Liver (tissue), 9 donors: ENCODE measurements around the gene NCAM1. TPM values are rescaled to one million over a fixed set of nuclear protein-coding genes. Genes with fewer than 3 reads are reported as not detected.

Experiments used
- DNase-seq: peaks from one replicate; pipeline ENCODE4 v3.0.0-alpha.2; 2017; ENCODE audit warnings: low spot score
- H3K27ac ChIP-seq, 2 donors: one replicate each; pipeline ENCODE4 v1.7.0; 2013; ENCODE audit warnings: inconsistent platforms in 2 of 2, low read length in 2 of 2, control low read depth in 1 of 2, low read depth in 1 of 2, mild to moderate bottlenecking in 1 of 2
- H3K27me3 ChIP-seq, 4 donors: one replicate each; pipeline versions ENCODE4 v1.6.1 to v1.7.0; 2013; ENCODE audit warnings: low read length in 3 of 4, inconsistent platforms in 1 of 4, mild to moderate bottlenecking in 1 of 4, moderate library complexity in 1 of 4; ENCODE audit not compliant: control insufficient read depth in 4 of 4, insufficient read depth in 4 of 4
- H3K36me3 ChIP-seq, 4 donors: one replicate each; pipeline versions ENCODE4 v1.6.1 to v1.7.0; 2013; ENCODE audit warnings: low read length in 3 of 4, mild to moderate bottlenecking in 3 of 4, low read depth in 1 of 4, moderate library complexity in 1 of 4; ENCODE audit not compliant: control insufficient read depth in 4 of 4, insufficient read depth in 3 of 4
- H3K4me1 ChIP-seq, 4 donors: one replicate each; pipeline versions ENCODE4 v1.6.1 to v1.7.0; 2013; ENCODE audit warnings: low read length in 3 of 4, mild to moderate bottlenecking in 3 of 4, moderate library complexity in 1 of 4; ENCODE audit not compliant: control insufficient read depth in 4 of 4, insufficient read depth in 4 of 4
- H3K4me3 ChIP-seq, 3 donors: one replicate each; pipeline versions ENCODE4 v1.6.1 to v1.7.0; 2013; ENCODE audit warnings: low read length in 3 of 3, control low read depth in 1 of 3, low read depth in 1 of 3, mild to moderate bottlenecking in 1 of 3
- H3K9ac ChIP-seq, 2 donors: one replicate each; pipeline ENCODE4 v1.7.0; 2013; ENCODE audit warnings: low read length in 2 of 2, mild to moderate bottlenecking in 2 of 2, moderate library complexity in 2 of 2, control low read depth in 1 of 2, low read depth in 1 of 2
- H3K9me3 ChIP-seq, 4 donors: one replicate each; pipeline versions ENCODE4 v1.6.1 to v1.7.0; 2013; ENCODE audit warnings: low read length in 3 of 4; ENCODE audit not compliant: control insufficient read depth in 4 of 4
- EGR1 ChIP-seq, 2 donors: IDR thresholded peaks; 2 replicates each; pipeline ENCODE4 v1.6.1; 2016 to 2018; ENCODE audit warnings: antibody characterized with exemption in 2 of 2, low read depth in 2 of 2
- FOXA1 ChIP-seq: IDR thresholded peaks from 2 replicates; pipeline ENCODE4 v1.6.1; 2016; ENCODE audit warnings: antibody characterized with exemption
- FOXA2 ChIP-seq: IDR thresholded peaks from 2 replicates; pipeline ENCODE4 v1.6.1; 2016; ENCODE audit warnings: antibody characterized with exemption
- GABPA ChIP-seq, 2 donors: IDR thresholded peaks in 1 of 2; conservative IDR thresholded peaks in 1 of 2; 2 replicates each; pipeline ENCODE4 v1.6.1; 2016; ENCODE audit warnings: antibody characterized with exemption in 2 of 2, mild to moderate bottlenecking in 1 of 2, moderate library complexity in 1 of 2
- HNF4A ChIP-seq, 2 donors: conservative IDR thresholded peaks; 2 replicates each; pipeline ENCODE4 v1.6.1; 2016; ENCODE audit warnings: antibody characterized with exemption in 2 of 2, mild to moderate bottlenecking in 2 of 2
- HNF4G ChIP-seq: IDR thresholded peaks from 2 replicates; pipeline ENCODE4 v1.6.1; 2016; ENCODE audit warnings: antibody characterized with exemption
- JUND ChIP-seq, 2 donors: IDR thresholded peaks; 2 replicates each; pipeline ENCODE4 v1.6.1; 2016; ENCODE audit warnings: antibody characterized with exemption in 2 of 2
- RAD21 ChIP-seq, 2 donors: IDR thresholded peaks; 2 replicates each; pipeline ENCODE4 v1.6.1; 2016; ENCODE audit warnings: antibody characterized with exemption in 2 of 2, mild to moderate bottlenecking in 2 of 2
- RXRA ChIP-seq, 2 donors: IDR thresholded peaks; 2 replicates each; pipeline ENCODE4 v1.6.1; 2017 to 2018; ENCODE audit warnings: antibody characterized with exemption in 2 of 2, mild to moderate bottlenecking in 1 of 2
- SP1 ChIP-seq: IDR thresholded peaks from 2 replicates; pipeline ENCODE4 v1.6.1; 2018; ENCODE audit warnings: antibody characterized with exemption, mild to moderate bottlenecking
- TAF1 ChIP-seq: conservative IDR thresholded peaks from 2 replicates; pipeline ENCODE4 v1.6.1; 2016; ENCODE audit warnings: antibody characterized with exemption, mild to moderate bottlenecking
- WGBS: extraction: QIAGEN DNeasy Blood & Tissue Kit; methylation state at CpG from one replicate; pipeline ENCODE4 v1.1.7; 2013; 5-methylcytosine and 5-hydroxymethylcytosine counted together
- polyA plus RNA-seq, 2 donors: library from polyadenylated mRNA; stranded (reverse) in 1 of 2; unstranded in 1 of 2; fragments of 200-250 nt in 1 of 2; fragments of >200 nt in 1 of 2; fragmentation: Nextera tagmentation in 1 of 2; extraction: Ambion mirVana in 1 of 2; gene quantifications; one replicate each; pipeline versions ENCODE4 v1.2.1 to v1.2.3, GENCODE V29; 2013 to 2015
- total RNA-seq, 2 donors: library from RNA; depleted of rRNA; stranded (reverse); fragments of >200 nt; gene quantifications; one replicate each; pipeline ENCODE4 v1.2.3, GENCODE V29; 2014
- TF ChIP-seq, protein P1 (sequence below): IDR thresholded peaks from 2 replicates; pipeline ENCODE4 v1.6.1; 2016; ENCODE audit warnings: antibody characterized with exemption
- TF ChIP-seq, protein P2 (sequence below): IDR thresholded peaks from 2 replicates; pipeline ENCODE4 v1.6.1; 2016; ENCODE audit warnings: antibody characterized with exemption
- TF ChIP-seq, protein P3 (sequence below): fragments of 150-350 bp; IDR thresholded peaks from 2 replicates; pipeline ENCODE4 v1.5.1; 2017; ENCODE audit warnings: improper control_type of control experiment, low read depth, low read length; ENCODE audit not compliant: missing input control
- TF ChIP-seq, protein P4 (sequence below): IDR thresholded peaks from 2 replicates; pipeline ENCODE4 v1.6.1; 2016; ENCODE audit warnings: antibody characterized with exemption, mild to moderate bottlenecking
- TF ChIP-seq, protein P5 (sequence below): IDR thresholded peaks from 2 replicates; pipeline ENCODE4 v1.6.1; 2016; ENCODE audit warnings: antibody characterized with exemption
- donor health status: healthy.
- donor health status: healthy.
- donor health status: healthy.
- donor health status: healthy.
- donor health status: healthy.

Gene NCAM1
- total and polyA plus RNA-seq, 4 donors, result 0.65 to 2.1 (median 0.88) TPM

DNA sequence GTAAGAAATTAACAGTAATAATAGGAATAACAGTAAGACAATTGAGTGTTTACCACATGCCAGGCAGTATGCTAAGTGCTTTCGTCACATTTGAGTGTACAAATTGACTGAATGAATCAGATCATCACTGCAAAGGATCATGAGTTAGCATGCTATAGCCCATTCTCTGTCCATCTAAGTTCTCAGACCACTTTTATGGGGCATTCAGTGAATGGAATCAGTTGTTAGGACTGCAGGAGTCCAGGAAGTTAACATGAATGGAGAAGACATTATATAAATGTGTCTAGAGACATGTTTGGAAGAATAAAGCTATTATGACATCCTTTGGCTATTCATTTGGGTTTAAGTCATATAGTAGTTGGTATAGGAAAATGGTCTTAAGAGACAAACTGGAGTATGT, 59.9 kb downstream of the NCAM1 start:
- H3K36me3 ChIP-seq, result no peaks in the 10 kb centered on the region
- H3K27ac ChIP-seq, result no peak overlapping the region
- 65% methylated on average over 1 of the region's 1 CpG for WGBS
- TF ChIP-seq TAF1 (no peak), SP1 (no peak), HNF4A (conservative IDR thresholded peaks at IDR 0.05) (no peak), EGR1 (IDR thresholded peaks at IDR 0.05; ENCODE audit: low read depth in 2 of 2) (no peak), GABPA (IDR thresholded peaks at IDR 0.05 in 1 of 2, conservative IDR thresholded peaks at IDR 0.05 in 1 of 2) (no peak), FOXA2 (no peak), RXRA (IDR thresholded peaks at IDR 0.05) (no peak)
- TF ChIP-seq, protein P1, sequence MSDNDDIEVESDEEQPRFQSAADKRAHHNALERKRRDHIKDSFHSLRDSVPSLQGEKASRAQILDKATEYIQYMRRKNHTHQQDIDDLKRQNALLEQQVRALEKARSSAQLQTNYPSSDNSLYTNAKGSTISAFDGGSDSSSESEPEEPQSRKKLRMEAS, result no peak
- TF ChIP-seq, protein P2, sequence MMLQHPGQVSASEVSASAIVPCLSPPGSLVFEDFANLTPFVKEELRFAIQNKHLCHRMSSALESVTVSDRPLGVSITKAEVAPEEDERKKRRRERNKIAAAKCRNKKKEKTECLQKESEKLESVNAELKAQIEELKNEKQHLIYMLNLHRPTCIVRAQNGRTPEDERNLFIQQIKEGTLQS, result no peak
- TF ChIP-seq, protein P3, sequence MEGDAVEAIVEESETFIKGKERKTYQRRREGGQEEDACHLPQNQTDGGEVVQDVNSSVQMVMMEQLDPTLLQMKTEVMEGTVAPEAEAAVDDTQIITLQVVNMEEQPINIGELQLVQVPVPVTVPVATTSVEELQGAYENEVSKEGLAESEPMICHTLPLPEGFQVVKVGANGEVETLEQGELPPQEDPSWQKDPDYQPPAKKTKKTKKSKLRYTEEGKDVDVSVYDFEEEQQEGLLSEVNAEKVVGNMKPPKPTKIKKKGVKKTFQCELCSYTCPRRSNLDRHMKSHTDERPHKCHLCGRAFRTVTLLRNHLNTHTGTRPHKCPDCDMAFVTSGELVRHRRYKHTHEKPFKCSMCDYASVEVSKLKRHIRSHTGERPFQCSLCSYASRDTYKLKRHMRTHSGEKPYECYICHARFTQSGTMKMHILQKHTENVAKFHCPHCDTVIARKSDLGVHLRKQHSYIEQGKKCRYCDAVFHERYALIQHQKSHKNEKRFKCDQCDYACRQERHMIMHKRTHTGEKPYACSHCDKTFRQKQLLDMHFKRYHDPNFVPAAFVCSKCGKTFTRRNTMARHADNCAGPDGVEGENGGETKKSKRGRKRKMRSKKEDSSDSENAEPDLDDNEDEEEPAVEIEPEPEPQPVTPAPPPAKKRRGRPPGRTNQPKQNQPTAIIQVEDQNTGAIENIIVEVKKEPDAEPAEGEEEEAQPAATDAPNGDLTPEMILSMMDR, result no peak
- TF ChIP-seq, protein P4, sequence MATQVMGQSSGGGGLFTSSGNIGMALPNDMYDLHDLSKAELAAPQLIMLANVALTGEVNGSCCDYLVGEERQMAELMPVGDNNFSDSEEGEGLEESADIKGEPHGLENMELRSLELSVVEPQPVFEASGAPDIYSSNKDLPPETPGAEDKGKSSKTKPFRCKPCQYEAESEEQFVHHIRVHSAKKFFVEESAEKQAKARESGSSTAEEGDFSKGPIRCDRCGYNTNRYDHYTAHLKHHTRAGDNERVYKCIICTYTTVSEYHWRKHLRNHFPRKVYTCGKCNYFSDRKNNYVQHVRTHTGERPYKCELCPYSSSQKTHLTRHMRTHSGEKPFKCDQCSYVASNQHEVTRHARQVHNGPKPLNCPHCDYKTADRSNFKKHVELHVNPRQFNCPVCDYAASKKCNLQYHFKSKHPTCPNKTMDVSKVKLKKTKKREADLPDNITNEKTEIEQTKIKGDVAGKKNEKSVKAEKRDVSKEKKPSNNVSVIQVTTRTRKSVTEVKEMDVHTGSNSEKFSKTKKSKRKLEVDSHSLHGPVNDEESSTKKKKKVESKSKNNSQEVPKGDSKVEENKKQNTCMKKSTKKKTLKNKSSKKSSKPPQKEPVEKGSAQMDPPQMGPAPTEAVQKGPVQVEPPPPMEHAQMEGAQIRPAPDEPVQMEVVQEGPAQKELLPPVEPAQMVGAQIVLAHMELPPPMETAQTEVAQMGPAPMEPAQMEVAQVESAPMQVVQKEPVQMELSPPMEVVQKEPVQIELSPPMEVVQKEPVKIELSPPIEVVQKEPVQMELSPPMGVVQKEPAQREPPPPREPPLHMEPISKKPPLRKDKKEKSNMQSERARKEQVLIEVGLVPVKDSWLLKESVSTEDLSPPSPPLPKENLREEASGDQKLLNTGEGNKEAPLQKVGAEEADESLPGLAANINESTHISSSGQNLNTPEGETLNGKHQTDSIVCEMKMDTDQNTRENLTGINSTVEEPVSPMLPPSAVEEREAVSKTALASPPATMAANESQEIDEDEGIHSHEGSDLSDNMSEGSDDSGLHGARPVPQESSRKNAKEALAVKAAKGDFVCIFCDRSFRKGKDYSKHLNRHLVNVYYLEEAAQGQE, result no peak
- H3K4me1 ChIP-seq, result no peaks in the 10 kb centered on the region
- no peaks in the 10 kb centered on the region for H3K27me3 ChIP-seq
- H3K9me3 ChIP-seq, result peaks cover 0 to 2% (median 0%) of the 10 kb centered on the region in 4 donors
- no peak overlapping the region for H3K4me3 ChIP-seq
- DNase-seq, result no peak
- no peak overlapping the region for H3K9ac ChIP-seq

DNA sequence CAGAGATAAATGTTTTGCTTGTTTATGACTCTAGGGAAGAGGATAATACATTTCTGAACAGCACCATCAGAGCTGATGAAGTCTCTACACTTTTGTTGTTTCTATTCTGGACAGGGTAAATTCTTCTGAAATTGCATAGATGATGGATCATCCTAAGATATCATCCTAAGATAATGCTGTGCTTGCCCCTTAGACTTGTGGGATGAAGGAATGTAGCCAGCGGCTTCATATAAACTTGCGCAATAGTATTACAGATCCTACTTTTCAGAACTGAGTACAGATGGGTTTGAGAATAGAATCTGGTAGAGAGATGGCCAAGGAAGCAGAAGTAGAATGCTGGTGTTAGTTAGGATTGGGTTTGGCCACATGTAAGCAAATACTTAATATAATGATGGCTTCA, 61.0 kb downstream of the NCAM1 start:
- H3K36me3 ChIP-seq, result no peaks in the 10 kb centered on the region
- no peak for DNase-seq
- no peak overlapping the region for H3K9ac ChIP-seq
- no peak overlapping the region for H3K4me3 ChIP-seq
- H3K9me3 ChIP-seq, result peaks cover 0 to 2% (median 0%) of the 10 kb centered on the region in 4 donors
- 94% methylated on average over 2 of the region's 2 CpGs for WGBS
- no peaks in the 10 kb centered on the region for H3K4me1 ChIP-seq
- peaks cover 0 to 4% (median 1%) of the 10 kb centered on the region in 4 donors for H3K27me3 ChIP-seq
- H3K27ac ChIP-seq, result no peak overlapping the region
- TF ChIP-seq TAF1 (no peak), HNF4G (no peak), RAD21 (IDR thresholded peaks at IDR 0.05) (no peak), EGR1 (IDR thresholded peaks at IDR 0.05; ENCODE audit: low read depth in 2 of 2) (no peak), FOXA2 (no peak), GABPA (IDR thresholded peaks at IDR 0.05 in 1 of 2, conservative IDR thresholded peaks at IDR 0.05 in 1 of 2) (no peak), HNF4A (conservative IDR thresholded peaks at IDR 0.05) (no peak), SP1 (no peak), JUND (IDR thresholded peaks at IDR 0.05) (no peak), FOXA1 (no peak)
- TF ChIP-seq, protein P3, result no peak
- TF ChIP-seq, protein P2, result no peak
- TF ChIP-seq, protein P4, result no peak
- TF ChIP-seq, protein P5, sequence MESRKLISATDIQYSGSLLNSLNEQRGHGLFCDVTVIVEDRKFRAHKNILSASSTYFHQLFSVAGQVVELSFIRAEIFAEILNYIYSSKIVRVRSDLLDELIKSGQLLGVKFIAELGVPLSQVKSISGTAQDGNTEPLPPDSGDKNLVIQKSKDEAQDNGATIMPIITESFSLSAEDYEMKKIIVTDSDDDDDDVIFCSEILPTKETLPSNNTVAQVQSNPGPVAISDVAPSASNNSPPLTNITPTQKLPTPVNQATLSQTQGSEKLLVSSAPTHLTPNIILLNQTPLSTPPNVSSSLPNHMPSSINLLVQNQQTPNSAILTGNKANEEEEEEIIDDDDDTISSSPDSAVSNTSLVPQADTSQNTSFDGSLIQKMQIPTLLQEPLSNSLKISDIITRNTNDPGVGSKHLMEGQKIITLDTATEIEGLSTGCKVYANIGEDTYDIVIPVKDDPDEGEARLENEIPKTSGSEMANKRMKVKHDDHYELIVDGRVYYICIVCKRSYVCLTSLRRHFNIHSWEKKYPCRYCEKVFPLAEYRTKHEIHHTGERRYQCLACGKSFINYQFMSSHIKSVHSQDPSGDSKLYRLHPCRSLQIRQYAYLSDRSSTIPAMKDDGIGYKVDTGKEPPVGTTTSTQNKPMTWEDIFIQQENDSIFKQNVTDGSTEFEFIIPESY, result no peak
- TF ChIP-seq, protein P1, result no peak
